NCI-H345 treated with DMSO at 0.1 percent for 48 hours (cell line): ENCODE measurements around the gene MVB12A.

Source experiments
- DNase-seq: peaks from one replicate; lab custom pipeline; 2025; ENCODE audit not compliant: unreplicated experiment; lab: John Stamatoyannopoulos, UW

MVB12A gene

DNA sequence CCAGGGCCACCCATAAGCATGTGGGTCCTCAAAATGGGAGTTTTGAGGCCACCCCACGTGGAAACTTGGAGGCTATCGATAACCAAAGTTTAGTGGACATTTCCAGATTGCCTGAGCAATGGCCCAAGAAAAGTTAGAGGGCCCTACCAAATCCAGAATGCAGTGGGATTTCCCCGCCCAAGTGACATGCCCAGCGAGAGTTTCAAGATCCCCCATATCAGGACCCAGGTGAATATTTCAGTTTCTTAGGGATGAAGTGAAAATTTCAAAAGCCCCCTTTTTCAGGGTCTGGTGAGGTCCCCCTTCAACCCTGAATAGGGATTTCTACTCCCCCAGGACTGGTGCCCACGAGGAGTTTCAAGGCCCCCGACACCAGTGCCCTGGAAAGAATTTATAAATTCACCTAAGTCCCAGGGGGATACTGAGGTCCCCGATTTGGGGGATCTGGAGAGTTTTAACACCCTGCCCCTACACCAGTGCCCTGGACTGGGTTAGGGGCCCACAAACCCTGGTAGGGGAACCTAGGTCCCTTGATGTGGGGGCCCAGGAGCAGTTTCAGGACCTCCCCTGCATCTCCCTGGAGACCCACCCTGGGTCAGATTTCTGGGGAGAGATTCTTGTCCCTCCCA, 15.1 kb upstream of the MVB12A start:
- DNase-seq: no peak

- no peak for DNase-seq
Measured at GRCh38 chr19:17405250-17406045, 14.4 kb upstream of the MVB12A start, which contains the start of gene BST2. Gene BST2, minus strand, starts transcription at chr19:17405630. Its CDS starts 55 bp downstream, at chr19:17405575.

DNA sequence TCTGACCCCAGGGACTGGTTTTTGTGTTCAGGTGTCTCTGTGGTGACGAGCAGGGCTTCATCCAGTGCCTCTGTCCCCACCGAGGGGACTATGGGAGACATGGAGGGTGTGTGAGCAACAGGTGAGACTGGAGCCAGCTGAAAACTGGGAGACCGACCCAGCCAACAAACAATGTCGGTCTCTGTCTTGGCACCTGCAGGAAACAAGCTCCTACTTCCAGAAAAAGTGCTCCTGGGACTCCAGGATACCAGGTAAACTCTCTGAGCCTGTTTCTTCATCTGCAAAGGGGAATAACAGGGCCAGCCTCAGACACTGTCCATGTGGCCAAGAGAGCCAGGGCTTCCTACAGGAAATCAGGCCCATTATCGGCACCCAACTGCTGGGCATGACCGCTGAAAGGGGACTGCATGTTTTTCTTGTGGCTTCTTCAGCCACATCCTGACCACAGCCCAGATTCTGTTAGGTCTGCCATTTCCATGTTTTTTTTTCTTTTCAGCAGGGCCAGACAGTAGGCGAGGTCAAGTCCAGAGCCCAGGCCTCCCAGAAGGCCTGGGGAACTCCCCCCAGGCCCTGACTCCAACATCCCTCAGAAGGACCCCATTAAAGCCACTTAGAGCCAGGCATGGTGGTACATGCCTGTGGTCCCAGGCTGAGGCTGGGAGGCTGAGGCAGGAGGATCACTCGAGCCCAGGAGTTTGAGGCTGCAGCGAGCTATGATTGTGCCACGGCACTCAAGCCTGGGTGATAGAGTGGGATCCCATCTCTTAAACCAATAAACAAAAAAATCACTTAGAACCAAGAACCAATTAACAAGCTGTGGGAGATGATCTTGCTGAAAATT, 13.6 kb upstream of the MVB12A start:
- DNase-seq: no peak

DNA sequence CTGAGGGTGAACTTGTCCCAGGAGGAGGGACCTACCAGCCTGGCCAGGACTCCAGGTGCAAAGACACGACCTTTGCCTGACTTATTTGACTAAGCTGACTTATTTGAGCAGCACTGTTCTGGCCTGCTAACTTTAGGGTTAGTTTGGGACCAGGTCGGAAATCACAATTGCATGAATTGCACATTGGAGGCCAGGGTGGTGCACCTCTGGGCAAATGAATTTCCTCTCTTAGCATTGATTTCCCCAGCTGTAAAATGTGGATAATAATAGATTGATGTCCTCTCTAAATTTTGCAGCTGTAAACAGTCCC, 13.0 kb upstream of the MVB12A start:
- DNase-seq: no peak

DNA sequence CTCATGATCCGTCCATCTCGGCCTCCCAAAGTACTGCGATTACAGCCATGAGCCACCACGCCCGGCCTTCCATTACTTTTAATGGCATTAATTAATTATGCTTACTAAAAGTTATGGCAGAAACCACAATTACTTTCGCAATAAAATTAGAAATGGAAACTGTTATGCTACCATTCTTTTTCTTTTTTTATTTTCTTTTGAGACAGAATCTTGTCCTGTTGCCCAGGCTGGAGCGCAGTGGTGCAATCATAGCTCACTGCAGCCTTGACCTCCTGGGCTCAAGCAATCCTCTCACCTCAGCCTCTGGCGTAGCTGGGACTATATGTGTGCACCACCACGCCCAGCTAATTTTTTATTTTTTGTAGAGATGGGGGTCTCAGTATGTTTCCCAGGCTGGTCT, 9.9 kb upstream of the MVB12A start:
- no peak for DNase-seq

- no peak for DNase-seq
Measured at GRCh38 chr19:17411801-17412200, 8.0 kb upstream of the MVB12A start.

DNA sequence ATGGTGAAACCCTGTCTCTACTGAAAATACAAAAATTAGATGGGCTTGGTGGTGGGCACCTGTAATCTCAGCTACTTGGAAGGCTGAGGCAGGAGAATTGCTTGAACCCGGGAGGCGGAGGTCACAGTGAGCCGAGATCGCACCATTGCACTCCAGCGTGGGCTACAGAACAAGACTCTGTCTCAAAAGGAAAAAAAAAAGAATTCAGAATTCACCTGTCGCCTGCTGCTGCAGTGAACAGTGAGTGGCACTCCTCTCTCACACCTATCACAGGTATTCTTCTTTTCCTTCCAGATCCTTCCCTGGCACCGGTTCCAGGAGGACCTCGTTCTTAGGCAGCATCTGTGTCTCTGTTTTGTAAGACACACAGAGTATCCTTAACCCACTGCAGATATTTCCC, 5.8 kb upstream of the MVB12A start:
- DNase-seq: no peak

DNA sequence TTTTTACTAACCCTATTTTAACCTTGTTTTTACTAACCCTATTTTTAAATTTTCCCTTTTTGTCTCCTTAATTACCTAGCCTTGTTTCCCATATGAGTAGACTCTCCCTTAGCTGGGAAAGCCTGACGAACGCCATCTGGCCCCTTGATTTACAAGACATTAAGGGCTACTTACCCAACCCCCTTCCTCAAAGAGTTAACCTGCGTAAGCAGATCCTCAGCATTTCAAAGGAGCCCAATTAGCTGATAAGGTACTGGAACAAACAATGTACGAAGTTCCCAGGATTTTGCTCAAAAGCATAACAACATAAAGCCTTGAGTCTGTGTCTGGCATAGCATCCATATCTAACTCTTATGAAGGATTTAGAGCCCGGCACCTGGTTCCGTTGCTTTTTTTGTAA, 4.7 kb upstream of the MVB12A start:
- DNase-seq: no peak

- no peak for DNase-seq
Measured at GRCh38 chr19:17418710-17419109, 1.1 kb upstream of the MVB12A start.

DNA sequence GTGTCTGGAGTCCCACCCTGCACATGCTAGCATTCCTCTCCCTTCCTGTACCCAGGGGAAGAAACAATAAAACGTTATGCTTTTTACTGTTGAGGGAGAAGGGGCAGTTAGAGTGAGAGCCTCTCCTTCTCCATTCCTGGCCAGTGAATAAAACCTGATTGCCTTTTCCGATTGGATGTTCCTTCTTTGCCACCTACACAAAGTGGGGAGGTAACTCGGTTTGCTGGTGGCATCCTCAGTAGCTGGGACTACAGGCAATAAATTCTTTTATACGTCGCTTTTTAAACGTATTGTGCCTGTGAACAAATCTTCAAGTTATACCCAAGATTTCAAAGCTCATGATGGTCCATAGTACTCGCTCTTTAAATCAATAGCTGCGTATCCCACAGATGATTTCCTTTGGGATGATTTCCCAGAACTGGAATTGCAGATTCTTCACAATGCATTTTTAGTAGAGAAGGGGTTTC, 660 bp upstream of the MVB12A start:
- no peak for DNase-seq

GRCh38 chr19:17420475-17420924, 653 bp downstream of the MVB12A start:
- DNase-seq: no peak

DNA sequence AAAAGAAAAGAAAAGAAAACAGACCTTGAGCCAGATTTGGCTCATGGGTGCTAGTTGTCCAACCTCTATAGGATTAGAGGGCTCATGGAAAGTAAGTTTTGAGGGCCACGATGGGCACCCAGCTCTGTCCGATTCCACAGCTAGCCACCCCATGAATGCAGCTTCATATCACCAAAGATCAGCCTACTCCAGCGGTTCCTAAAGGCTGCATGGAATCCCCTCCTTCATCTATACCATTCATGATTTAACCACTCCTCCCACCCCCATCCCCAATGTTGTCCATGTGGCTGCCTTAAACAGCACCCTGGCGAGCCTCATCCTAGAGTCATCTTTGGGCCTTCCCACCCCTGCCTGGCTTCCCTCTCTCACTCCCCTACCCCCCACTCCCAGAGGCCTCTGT, 2.1 kb downstream of the MVB12A start:
- DNase-seq: no peak

GRCh38 chr19:17423429-17424208, 3.8 kb downstream of the MVB12A start:
- no peak for DNase-seq

DNA sequence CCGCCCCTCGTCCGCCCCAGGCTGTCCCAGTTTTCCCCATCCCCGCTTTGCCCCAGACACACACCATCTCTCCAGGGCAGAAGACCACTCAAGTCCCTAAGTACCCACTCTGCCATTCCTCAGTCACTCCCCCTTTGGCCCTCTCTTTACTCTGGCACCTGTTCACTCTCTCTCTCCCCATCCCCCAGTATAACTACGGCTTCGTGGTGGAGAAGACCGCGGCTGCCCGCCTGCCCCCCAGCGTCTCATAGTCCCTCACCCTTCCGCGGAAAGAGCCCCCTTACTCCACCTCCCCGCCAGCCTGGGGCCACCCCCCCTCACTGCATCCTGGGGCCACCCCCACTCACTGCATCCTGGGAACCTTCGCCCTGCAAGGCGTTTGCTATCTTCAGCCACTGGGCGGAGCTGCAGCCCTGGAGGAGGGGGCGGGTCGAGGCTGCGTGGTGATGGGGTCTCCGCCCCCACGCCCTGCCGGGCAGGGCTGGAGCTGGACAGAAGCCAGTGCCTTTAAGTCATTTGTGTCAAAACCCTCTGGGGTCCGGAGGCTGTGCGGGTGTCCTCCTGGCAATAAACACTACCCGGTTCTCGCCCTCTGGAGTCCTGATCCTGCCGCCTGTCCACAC, 5.0 kb downstream of the MVB12A start:
- DNase-seq: no peak

- DNase-seq: no peak
Measured at GRCh38 chr19:17429641-17430113, 9.8 kb downstream of the MVB12A start.

- DNase-seq: no peak
Measured at GRCh38 chr19:17431417-17431816, 11.6 kb downstream of the MVB12A start.

DNA sequence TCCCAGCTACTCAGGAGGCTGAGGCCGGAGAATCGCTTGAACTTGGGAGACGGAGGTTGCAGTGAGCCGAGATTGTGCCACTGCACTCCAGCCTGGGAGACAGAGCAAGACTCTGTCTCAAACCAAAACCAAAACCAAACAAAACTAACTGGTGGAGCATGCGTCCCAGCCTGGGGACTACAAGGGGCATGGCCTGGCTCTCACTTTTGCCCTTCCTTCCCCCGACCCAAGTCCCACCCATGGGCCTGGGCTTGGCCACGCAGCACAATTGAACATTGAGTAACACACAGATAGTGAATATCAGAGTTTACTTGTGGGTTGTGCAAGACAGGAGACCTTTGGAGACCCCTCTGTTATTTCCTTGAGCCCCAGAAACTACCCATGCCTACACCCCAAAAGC, 15.4 kb downstream of the MVB12A start:
- DNase-seq: no peak

GRCh38 chr19:17436094-17436873, 16.4 kb downstream of the MVB12A start:
- no peak for DNase-seq

DNA sequence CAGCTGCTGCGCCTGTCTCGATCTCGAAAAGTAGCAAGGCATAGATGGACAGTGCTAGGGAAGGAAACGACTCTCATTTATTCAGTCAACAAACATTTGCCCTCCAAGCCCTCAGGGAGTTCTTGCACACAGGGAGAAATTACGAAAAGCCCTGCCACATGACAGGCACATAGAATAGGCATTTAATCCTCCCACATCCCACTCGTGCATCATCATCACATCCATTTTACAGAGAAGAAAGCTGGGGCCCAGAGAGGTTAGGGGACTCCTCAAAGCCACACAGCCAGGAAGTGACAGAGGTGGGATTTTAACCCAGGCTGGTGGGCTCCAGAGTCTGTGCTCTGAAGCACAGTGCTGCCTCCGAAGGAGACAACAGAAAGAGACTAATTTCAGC, 17.0 kb downstream of the MVB12A start:
- no peak for DNase-seq
